Adipocyte (in vitro differentiated cells): ENCODE measurements around the gene CLEC16A.

Source experiments
- DNase-seq: peaks from one replicate; pipeline ENCODE4 v3.0.0-alpha.2; 2015; ENCODE audit warnings: low read depth
- H3K27me3 ChIP-seq: replicated peaks from 2 replicates; pipeline ENCODE4 v1.7.0; 2013; ENCODE audit warnings: mild to moderate bottlenecking, low read length, moderate library complexity; ENCODE audit not compliant: control insufficient read depth, insufficient read depth
- H3K36me3 ChIP-seq: 2 replicates; pipeline ENCODE4 v1.7.0; 2013; ENCODE audit warnings: low read length, mild to moderate bottlenecking, moderate library complexity; ENCODE audit not compliant: control insufficient read depth, insufficient read depth, severe bottlenecking
- H3K4me1 ChIP-seq: 2 replicates; pipeline ENCODE4 v1.7.0; 2013; ENCODE audit warnings: mild to moderate bottlenecking, low read length, moderate library complexity; ENCODE audit not compliant: control insufficient read depth, insufficient read depth
- H3K4me3 ChIP-seq: 2 replicates; pipeline ENCODE4 v1.7.0; 2013; ENCODE audit warnings: mild to moderate bottlenecking, low read length, moderate library complexity
- H3K9ac ChIP-seq: 2 replicates; pipeline ENCODE4 v1.7.0; 2013; ENCODE audit warnings: mild to moderate bottlenecking, low read length, moderate library complexity
- H3K9me3 ChIP-seq: 2 replicates; pipeline ENCODE4 v1.7.0; 2013; ENCODE audit warnings: mild to moderate bottlenecking, low read length, moderate library complexity; ENCODE audit not compliant: control insufficient read depth

CLEC16A gene

DNA sequence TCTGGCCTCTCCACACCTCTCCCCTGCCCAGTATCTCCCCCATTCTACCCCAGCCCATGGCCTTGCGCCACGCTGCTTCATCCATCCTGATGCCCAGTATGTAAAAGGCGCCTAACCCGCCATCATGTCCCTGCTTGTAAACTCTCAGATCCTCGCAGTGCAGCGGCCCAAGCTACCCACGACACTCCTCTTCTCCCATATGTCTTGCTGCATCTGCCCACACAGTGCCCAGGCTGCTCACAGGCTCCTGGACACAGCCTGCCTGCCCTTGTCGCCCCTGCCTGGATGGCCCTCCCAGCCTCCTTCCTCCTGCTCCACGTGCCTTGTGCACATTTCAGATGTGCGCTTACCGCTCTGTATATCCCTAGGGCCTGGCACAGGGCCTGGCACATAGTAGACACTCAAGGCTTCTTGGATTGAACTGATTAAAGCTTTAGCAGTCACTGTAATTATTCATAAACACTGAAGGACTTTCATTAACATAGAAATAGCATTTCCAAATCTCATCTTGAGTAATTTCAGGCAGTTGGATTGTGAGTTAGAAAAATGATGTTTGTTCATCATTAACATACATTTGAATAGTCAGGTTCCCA lies 129.1 kb downstream of the CLEC16A start:
- peaks cover 25% of the 10 kb centered on the region for H3K4me1 ChIP-seq
- H3K36me3 ChIP-seq = peaks cover 7% of the 10 kb centered on the region
- H3K9ac ChIP-seq = no peak overlapping the region
- no peak overlapping the region for H3K4me3 ChIP-seq
- DNase-seq = no peak
- H3K9me3 ChIP-seq = no peaks in the 10 kb centered on the region
- H3K27me3 ChIP-seq = no peaks in the 10 kb centered on the region

DNA sequence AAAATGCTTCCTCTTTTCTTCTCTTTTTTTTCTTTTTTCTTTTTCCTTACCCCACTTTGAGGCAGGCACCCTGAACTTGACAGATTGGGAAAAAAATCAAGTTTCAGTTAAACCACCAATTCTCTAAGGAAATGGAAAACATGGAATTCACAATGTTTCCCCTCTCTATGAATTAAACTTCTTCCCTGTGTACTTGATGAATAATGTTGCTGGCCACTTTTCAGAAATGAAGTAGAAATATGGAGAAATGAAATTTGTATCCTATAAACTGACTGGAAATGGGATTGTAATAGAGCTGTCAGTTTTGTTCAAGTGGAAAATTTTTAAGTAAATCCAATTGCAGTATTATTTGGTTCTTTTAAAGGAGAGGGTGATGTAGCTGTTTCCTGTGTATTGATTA lies 129.8 kb downstream of the CLEC16A start:
- Histone ChIP-seq H3K9me3 (no peaks in the 10 kb centered on the region), H3K9ac (no peak overlapping the region), H3K4me1 (peaks cover 31% of the 10 kb centered on the region), H3K4me3 (no peak overlapping the region), H3K36me3 (peaks cover 7% of the 10 kb centered on the region), H3K27me3 (no peaks in the 10 kb centered on the region)
- DNase-seq = no peak

DNA sequence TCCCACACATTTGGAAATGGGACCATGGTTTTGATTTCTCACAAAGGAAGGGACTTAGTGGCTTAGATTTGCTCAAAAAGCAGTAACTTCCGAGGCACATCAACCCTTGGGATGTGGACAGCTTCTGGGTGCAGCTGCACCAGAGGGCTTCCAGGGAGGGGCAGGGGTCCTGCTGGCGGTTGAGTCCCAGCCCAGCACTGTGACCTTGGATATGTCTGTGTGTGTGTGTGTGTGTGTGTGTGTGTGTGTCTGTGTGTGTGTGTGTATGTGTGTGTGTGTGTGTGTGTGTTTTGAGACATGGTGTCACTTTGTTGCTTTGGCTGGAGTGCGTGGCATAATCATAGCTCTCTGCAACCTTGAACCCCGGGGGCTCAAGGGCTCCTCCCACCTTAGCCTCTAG lies 130.8 kb downstream of the CLEC16A start:
- H3K36me3 ChIP-seq = peaks cover 7% of the 10 kb centered on the region
- peaks cover 42% of the 10 kb centered on the region for H3K4me1 ChIP-seq
- no peak overlapping the region for H3K9ac ChIP-seq
- no peak overlapping the region for H3K4me3 ChIP-seq
- H3K27me3 ChIP-seq = no peaks in the 10 kb centered on the region
- no peaks in the 10 kb centered on the region for H3K9me3 ChIP-seq
- no peak for DNase-seq

DNA sequence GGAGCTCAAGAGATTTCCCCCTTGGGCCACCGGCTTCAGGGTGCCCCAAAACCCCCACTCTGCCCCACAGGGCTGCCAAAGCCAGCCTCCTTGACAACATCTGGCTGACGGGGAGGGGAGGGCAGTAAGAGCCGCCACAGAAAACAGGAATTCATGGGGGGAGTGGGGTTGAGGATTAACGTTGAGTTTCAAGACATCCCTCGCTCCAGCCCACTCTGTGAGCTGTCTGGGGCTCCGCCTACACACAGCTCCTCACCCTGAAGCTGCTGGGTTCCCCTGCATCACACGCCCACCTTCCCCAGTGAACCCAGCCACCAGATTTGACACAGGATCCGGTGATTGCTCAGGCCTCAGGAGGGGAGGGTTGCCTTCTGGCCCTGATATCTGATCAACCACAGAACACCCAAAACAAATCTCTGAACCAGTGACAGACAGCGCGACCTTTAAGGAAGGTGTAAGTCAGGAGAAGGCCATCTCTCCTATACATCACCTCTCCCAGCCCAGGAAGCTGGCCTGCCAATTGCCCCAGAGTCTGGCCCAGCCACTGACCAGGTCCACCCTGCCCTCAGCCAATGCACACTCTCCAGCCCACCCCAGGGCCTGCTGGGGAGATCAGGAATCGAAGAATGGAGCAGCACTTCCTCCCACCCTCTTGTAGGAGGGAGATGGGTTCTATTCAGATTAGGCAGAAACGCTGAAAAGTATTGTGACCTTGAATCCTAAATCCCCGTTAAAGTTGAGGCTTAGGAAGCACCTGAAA lies 132.1 kb downstream of the CLEC16A start:
- DNase-seq = no peak
- no peak overlapping the region for H3K9ac ChIP-seq
- H3K4me3 ChIP-seq = no peak overlapping the region
- no peaks in the 10 kb centered on the region for H3K27me3 ChIP-seq
- no peaks in the 10 kb centered on the region for H3K9me3 ChIP-seq
- H3K4me1 ChIP-seq = peaks cover 48% of the 10 kb centered on the region
- H3K36me3 ChIP-seq = peaks cover 7% of the 10 kb centered on the region

DNA sequence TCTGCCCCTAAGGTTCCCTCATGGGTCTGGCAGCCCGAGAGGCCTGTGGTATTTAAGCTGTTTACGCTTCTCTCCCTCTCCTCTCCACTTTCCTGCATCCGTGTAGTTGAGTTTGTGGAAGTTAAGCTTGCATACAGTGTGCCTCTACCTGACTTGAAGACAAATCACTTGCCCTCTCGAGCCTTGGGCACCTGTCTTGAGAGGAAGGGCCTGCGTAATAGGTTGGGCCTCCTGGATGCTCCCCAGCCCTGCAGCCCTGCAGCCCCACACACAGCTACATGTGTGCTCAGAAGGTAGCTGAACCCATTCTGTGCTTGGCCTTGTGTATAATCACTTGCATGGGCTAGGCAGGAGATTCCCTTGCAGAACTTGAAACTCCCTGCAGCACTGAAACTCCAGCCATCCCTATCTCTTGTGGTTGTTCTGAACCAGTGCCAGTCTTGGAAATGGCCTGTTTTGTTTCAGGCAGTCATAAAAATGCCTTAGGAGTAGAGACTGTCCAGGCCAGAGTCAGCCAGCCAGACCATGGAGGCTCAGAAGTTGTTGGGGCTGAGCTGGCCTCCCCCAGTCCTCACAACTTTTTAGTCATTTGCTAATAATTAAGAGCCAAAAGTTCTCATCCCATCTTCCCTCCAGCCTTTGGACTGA lies 134.6 kb downstream of the CLEC16A start:
- DNase-seq = peak; percentile 85
- Histone ChIP-seq H3K36me3 (no peaks in the 10 kb centered on the region), H3K9me3 (no peaks in the 10 kb centered on the region), H3K27me3 (no peaks in the 10 kb centered on the region), H3K4me3 (no peak overlapping the region), H3K9ac (peak overlapping the region; percentile 32), H3K4me1 (peaks cover 40% of the 10 kb centered on the region)

DNA sequence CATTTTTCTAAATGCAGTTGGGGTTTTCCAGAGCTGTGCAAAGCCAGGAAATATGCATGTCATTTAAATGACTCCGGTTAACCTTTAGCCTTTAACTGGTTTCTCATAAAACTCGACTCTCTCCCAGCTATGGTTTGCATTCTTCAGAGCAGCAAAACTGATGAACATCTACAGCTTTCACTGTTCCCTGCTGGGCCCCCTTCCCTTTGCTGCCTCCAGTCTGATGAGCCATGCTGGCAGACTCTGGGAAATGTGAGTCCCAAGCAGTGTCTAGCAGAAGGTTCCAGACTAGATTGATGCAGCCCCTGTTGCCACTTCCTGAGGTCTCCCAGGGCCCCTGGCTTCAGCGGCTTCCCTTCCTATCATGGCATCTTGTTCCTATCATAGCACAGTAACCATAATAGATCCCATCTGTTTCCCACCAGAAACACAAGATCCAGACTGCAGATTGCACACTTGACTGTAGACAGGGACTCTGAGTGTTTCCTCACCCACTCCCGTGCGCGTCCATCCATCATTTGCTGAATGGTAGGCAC lies 135.4 kb downstream of the CLEC16A start:
- Histone ChIP-seq H3K36me3 (no peaks in the 10 kb centered on the region), H3K4me1 (peaks cover 41% of the 10 kb centered on the region), H3K4me3 (peak overlapping the region; percentile 12), H3K9me3 (no peaks in the 10 kb centered on the region), H3K27me3 (no peaks in the 10 kb centered on the region), H3K9ac (peak overlapping the region; percentile 32)
- peak; percentile 86 for DNase-seq

DNA sequence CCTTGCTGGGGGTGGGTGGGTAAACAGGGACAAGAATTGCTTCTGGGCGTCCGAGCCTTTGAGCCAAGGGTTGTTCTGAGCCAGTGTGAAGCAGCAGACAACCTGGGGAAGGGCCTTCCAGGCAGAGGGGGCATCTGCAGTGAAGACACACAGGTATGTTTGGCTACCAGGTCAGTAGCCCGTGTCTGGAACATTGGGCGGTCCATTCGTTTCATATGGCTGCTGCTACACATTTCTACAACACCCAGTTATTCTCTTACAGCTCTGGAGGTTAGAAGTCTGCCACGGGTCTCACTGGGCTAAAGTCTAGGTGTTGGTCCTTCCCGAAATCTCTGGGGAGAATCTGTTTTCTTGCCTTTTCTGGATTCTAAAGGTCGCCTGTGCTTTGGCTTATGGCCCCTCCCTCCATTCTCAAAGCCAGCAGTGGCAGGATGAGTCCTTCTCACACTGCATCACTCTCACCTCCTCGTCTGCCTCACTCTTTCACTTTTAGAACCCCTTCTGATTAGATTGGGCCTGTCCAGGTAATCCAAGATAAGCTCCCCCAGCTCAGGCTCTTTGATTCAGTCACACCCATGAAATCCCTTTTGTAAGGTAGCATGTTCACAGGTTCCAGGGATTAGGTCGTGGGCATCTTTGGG lies 136.1 kb downstream of the CLEC16A start:
- H3K27me3 ChIP-seq = no peaks in the 10 kb centered on the region
- no peaks in the 10 kb centered on the region for H3K36me3 ChIP-seq
- peak overlapping the region; percentile 12 for H3K4me3 ChIP-seq
- peak overlapping the region; percentile 28 for H3K9ac ChIP-seq
- no peaks in the 10 kb centered on the region for H3K9me3 ChIP-seq
- no peak for DNase-seq
- H3K4me1 ChIP-seq = peaks cover 47% of the 10 kb centered on the region

DNA sequence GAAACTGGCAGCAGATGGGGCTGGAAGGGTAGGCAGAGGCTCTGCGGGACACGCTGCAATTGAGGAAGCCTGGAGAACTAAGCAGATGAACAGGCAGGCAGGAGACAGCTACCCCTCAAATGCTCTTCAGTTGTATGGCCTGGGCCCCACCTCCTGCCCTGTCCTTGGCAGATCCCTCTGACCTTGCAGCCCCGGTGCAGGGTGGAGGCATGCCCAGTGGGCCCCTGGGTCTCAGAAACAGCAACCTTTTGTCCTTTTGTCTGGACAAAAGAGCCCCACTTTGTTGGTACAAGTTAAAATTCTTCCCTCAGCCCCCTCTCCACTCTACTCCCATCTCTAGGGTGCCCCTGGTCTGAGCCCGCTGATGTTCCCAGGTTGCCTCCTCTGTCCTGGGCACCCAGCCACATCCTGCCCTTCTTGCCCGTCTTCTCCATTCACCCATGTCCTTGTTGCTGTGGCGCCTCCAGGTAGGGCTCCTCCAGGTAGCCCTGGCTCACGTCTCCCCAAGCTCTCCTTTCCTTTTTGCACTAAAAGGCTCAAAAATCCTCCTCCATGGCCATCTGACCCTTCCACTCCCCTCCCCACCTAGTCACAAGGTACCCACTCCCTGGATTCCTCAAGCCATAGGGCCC lies 136.8 kb downstream of the CLEC16A start:
- no peak for DNase-seq
- H3K4me1 ChIP-seq = peaks cover 47% of the 10 kb centered on the region

DNA sequence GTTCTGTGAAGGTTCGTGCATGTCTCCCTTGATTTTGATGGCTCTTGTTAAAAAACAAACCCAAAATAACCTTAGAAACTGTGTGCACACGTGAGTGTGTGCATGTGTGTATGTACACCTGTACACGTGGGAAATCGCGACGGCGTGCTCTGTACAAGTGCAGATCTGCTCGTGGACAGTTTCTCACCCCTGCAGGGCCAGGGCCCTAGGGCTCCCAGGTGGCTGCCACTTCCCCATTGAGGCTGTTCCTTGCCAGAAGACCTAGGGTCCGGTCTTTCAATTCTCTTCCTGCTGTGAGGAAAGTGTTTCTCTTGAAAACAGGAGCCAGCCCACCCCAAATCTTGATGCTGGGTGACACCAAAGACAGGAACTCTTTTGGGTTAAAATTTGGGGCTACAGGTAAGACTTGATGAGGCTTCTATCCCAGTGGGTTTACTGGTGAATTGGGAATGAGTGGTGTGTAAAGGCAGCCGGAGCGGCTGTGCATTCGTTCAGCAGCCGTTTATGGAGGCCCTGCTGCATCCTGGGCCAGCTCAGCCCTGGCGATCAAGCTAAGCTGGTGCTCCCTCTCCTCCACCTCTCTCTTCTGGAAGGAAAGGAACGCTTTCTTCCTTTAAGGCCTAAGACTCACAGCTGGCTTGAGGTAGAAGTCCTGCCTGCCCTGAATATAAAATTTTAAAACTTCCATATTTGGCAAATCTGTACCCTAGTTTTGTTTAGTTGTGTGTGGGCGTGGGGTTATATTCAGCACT lies 137.9 kb downstream of the CLEC16A start:
- peaks cover 45% of the 10 kb centered on the region for H3K4me1 ChIP-seq
- H3K4me3 ChIP-seq = no peak overlapping the region
- no peak overlapping the region for H3K9ac ChIP-seq
- DNase-seq = no peak
- H3K9me3 ChIP-seq = no peaks in the 10 kb centered on the region
- no peaks in the 10 kb centered on the region for H3K27me3 ChIP-seq
- H3K36me3 ChIP-seq = no peaks in the 10 kb centered on the region

More for the DNA sequence above, 136.8 kb downstream of the CLEC16A start:
- H3K9ac ChIP-seq = no peak overlapping the region
- no peaks in the 10 kb centered on the region for H3K36me3 ChIP-seq
- H3K27me3 ChIP-seq = no peaks in the 10 kb centered on the region
- H3K4me3 ChIP-seq = no peak overlapping the region
- no peaks in the 10 kb centered on the region for H3K9me3 ChIP-seq

DNA sequence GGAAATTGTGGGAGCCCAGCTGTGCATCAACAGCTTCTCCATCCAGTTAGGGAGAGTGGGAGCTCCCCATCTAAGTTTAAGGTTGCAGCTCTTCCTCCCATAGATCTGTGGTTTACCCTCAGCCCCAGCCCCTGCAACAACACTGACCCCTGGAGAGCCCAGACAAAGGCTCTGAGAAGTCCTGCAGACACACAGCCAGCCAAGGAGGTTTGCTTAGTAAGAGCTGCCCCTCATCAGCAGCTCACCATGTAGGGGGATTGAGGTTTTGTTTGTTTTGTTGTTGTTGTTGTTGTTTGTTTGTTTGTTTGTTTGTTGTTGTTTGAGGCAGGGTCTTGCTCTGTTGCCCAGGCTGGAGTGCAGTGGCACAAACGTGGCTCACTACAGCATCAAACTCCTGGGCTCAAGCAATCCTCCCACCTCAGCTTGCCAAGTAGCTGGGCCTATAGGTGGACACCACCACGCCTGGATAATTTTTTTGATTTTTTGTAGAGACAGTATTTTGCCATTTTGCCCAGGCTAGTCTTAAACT lies 138.6 kb downstream of the CLEC16A start:
- H3K4me1 ChIP-seq = peaks cover 40% of the 10 kb centered on the region
- no peak overlapping the region for H3K9ac ChIP-seq
- no peaks in the 10 kb centered on the region for H3K9me3 ChIP-seq
- H3K27me3 ChIP-seq = no peaks in the 10 kb centered on the region
- no peak overlapping the region for H3K4me3 ChIP-seq
- no peak for DNase-seq
- no peaks in the 10 kb centered on the region for H3K36me3 ChIP-seq
